Breast epithelium (tissue), 3 donors: ENCODE data around the gene PPARD.

ENCODE experiments used
- CTCF ChIP-seq, 3 donors: fragments of 450-650 bp; IDR thresholded peaks; one replicate each; pipeline ENCODE4 v1.5.1; 2016 to 2017; ENCODE audit warnings: antibody characterized with exemption in 3 of 3, mild to moderate bottlenecking in 3 of 3, moderate library complexity in 3 of 3
- POLR2A ChIP-seq: fragments of 450-650 bp; IDR thresholded peaks from one replicate; pipeline ENCODE4 v1.6.1; 2016; ENCODE audit warnings: antibody characterized with exemption, mild to moderate bottlenecking, moderate library complexity
- POLR2AphosphoS5 ChIP-seq, 3 donors: sonication (generic); formaldehyde crosslinking; IDR thresholded peaks; one replicate each; pipeline ENCODE4 v1.6.1; 2017; ENCODE audit warnings: antibody characterized with exemption in 3 of 3

DNA sequence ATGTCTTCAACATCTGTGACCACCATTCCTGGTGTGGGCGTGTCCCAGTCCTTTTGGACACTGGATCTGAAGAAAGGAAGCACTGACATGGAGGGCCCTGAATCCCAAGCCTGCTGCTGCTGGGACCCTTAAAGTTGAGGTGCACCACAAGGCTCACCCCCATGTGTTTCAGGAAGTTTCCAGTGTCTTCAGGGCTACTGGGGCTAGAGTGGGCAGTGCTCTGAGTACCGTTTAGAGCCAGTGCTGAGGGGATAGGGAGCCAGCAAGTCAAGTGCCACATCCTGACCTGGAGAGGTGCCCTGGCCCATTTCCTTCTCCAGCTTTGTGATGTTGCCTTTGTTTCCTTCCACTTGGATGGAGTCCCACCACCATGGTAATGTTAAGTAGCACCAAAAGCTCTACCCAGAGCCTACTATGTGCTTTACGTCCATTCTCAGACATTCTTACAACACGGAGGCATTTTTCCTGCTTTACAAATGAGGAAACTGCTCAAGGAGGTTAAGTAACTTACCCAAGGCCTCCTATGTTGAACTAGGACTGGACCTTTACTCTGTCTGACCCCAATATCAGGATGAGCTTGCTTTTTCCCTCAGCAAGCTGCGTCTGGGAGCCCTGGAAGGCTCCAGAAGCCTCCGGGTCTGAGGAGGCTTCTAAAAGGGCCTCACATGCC, 45.3 kb upstream of the PPARD start:
- TF ChIP-seq CTCF (IDR thresholded peaks at IDR 0.05): no peak
- no peak for TF ChIP-seq POLR2A
- TF ChIP-seq POLR2AphosphoS5 (IDR thresholded peaks at IDR 0.05): no peak
